ENCODE results near the gene KLHL34. TPM values are rescaled to one million over a fixed set of nuclear protein-coding genes. Genes with fewer than 3 reads are reported as not detected.

The KLHL34 gene
- total RNA-seq, 1 experiment from 2014 or later = not detected

- no peak overlapping the region for H2AFZ ChIP-seq
- DNase-seq = no peak
Observed at GRCh38 chrX:21623778-21624501, 34.2 kb downstream of the KLHL34 start.

GRCh38 chrX:21620234-21620633 lies 37.9 kb downstream of the KLHL34 start:
- DNase-seq = no peak
- TF ChIP-seq CTCF (conservative IDR thresholded peaks at IDR 0.05) (no peak), EZH2 (IDR thresholded peaks at IDR 0.05; ENCODE audit: low read depth) (no peak)
- BruUV-seq (replicated peaks) = no TSS peak

More at GRCh38 chrX:21623778-21624501, 34.2 kb downstream of the KLHL34 start:
- H3K79me2 ChIP-seq (ENCODE audit: low read depth) = no peaks in the 10 kb centered on the region
- no peaks in the 10 kb centered on the region for H3K9me2 ChIP-seq (ENCODE audit: insufficient read depth)
- intact Hi-C loops (cut with micrococcal nuclease; ENCODE audit: unreplicated experiment) = no loop called here
- BruUV-seq (replicated peaks) = no TSS peak
- no peaks in the 10 kb centered on the region for H3K36me3 ChIP-seq (ENCODE audit: low read depth)
- no peak overlapping the region for H3K27ac ChIP-seq
- TF ChIP-seq EZH2 (IDR thresholded peaks at IDR 0.05; ENCODE audit: low read depth) (no peak), CTCF (conservative IDR thresholded peaks at IDR 0.05) (no peak)
- H4K20me1 ChIP-seq (ENCODE audit: insufficient read depth) = no peaks in the 10 kb centered on the region
- no peaks in the 10 kb centered on the region for H3K4me1 ChIP-seq (replicated peaks; ENCODE audit: insufficient read depth)
- H3K27me3 ChIP-seq (ENCODE audit: insufficient read depth, low read depth) = no peaks in the 10 kb centered on the region
- H3K4me3 ChIP-seq = no peak overlapping the region
- H3K9me3 ChIP-seq (ENCODE audit: insufficient read depth, low read depth) = no peaks in the 10 kb centered on the region
- no peaks in the 10 kb centered on the region for H3F3A ChIP-seq (ENCODE audit: insufficient read depth, low read depth)
- POLR2A ChIA-PET (ENCODE audit: unreplicated experiment) = no interaction called here
- CTCF ChIA-PET = no interaction called here
- H3K4me2 ChIP-seq = no peak overlapping the region

GRCh38 chrX:21616386-21616785 lies 41.7 kb downstream of the KLHL34 start:
- H3K9me2 ChIP-seq (ENCODE audit: insufficient read depth) = no peaks in the 10 kb centered on the region
- H3K27me3 ChIP-seq (ENCODE audit: insufficient read depth, low read depth) = no peaks in the 10 kb centered on the region
- no peak for DNase-seq
- no peak overlapping the region for H3K4me3 ChIP-seq
- intact Hi-C loops (cut with micrococcal nuclease; ENCODE audit: unreplicated experiment) = no loop called here
- no peak overlapping the region for H3K4me2 ChIP-seq
- H3K79me2 ChIP-seq (ENCODE audit: low read depth) = no peaks in the 10 kb centered on the region
- H4K20me1 ChIP-seq (ENCODE audit: insufficient read depth) = no peaks in the 10 kb centered on the region
- no peak overlapping the region for H3K27ac ChIP-seq
- no peaks in the 10 kb centered on the region for H3K9me3 ChIP-seq (ENCODE audit: insufficient read depth, low read depth)
- no peaks in the 10 kb centered on the region for H3K4me1 ChIP-seq (replicated peaks; ENCODE audit: insufficient read depth)
- ChIA-PET CTCF (no interaction called here), POLR2A (ENCODE audit: unreplicated experiment) (no interaction called here)
- H3K36me3 ChIP-seq (ENCODE audit: low read depth) = no peaks in the 10 kb centered on the region
- TF ChIP-seq EZH2 (IDR thresholded peaks at IDR 0.05; ENCODE audit: low read depth) (no peak), CTCF (conservative IDR thresholded peaks at IDR 0.05) (no peak)
- no peak overlapping the region for H2AFZ ChIP-seq
- BruUV-seq (replicated peaks) = no TSS peak
- H3F3A ChIP-seq (ENCODE audit: insufficient read depth, low read depth) = no peaks in the 10 kb centered on the region

More at GRCh38 chrX:21620234-21620633, 37.9 kb downstream of the KLHL34 start:
- Histone ChIP-seq H4K20me1 (ENCODE audit: insufficient read depth) (no peaks in the 10 kb centered on the region), H3K27ac (no peak overlapping the region), H2AFZ (no peak overlapping the region), H3K4me3 (no peak overlapping the region), H3F3A (ENCODE audit: insufficient read depth, low read depth) (no peaks in the 10 kb centered on the region), H3K4me2 (no peak overlapping the region), H3K9me3 (ENCODE audit: insufficient read depth, low read depth) (no peaks in the 10 kb centered on the region), H3K79me2 (ENCODE audit: low read depth) (no peaks in the 10 kb centered on the region), H3K36me3 (ENCODE audit: low read depth) (no peaks in the 10 kb centered on the region), H3K9me2 (ENCODE audit: insufficient read depth) (no peaks in the 10 kb centered on the region), H3K27me3 (ENCODE audit: insufficient read depth, low read depth) (no peaks in the 10 kb centered on the region), H3K4me1 (replicated peaks; ENCODE audit: insufficient read depth) (no peaks in the 10 kb centered on the region)
- POLR2A ChIA-PET (ENCODE audit: unreplicated experiment) = no interaction called here
- intact Hi-C loops (cut with micrococcal nuclease; ENCODE audit: unreplicated experiment) = no loop called here
- CTCF ChIA-PET = no interaction called here

Data from PC-9 (cell line).